ENCODE data around the gene LYRM1.

DNA sequence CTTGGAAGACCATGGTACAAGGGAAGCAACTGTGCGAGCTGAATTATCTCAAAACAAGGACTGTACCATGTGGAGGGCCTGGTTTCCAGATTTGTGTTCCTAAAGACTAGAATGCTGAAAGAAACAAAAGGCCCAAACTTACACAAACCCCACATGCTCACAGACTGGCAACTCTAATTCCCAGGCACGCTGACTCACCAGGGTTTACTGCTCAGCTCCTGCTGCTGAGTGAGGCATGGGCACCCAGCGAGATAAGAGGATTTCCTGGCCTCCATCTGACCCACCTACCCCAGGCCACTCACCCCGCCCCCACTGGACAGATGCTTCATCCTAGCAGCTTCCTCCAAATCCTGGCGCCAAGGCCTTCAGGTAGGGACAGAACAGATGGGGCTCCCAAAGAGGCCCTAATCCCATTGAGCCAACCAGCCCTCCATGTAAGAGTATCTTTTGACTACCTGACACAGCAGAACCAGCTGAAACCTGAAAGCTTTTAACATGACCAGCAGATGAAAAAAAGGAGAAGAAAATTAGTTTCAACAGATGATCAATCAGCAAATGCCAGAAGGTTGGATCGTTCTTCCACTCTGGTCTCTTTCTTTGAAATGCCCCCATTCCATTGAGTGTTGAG is 34.3 kb upstream of the LYRM1 start:
- TF ChIP-seq, protein P1, sequence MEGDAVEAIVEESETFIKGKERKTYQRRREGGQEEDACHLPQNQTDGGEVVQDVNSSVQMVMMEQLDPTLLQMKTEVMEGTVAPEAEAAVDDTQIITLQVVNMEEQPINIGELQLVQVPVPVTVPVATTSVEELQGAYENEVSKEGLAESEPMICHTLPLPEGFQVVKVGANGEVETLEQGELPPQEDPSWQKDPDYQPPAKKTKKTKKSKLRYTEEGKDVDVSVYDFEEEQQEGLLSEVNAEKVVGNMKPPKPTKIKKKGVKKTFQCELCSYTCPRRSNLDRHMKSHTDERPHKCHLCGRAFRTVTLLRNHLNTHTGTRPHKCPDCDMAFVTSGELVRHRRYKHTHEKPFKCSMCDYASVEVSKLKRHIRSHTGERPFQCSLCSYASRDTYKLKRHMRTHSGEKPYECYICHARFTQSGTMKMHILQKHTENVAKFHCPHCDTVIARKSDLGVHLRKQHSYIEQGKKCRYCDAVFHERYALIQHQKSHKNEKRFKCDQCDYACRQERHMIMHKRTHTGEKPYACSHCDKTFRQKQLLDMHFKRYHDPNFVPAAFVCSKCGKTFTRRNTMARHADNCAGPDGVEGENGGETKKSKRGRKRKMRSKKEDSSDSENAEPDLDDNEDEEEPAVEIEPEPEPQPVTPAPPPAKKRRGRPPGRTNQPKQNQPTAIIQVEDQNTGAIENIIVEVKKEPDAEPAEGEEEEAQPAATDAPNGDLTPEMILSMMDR (IDR thresholded peaks at IDR 0.05; ENCODE audit: low read length): no peak
- TF ChIP-seq EZH2phosphoT487 (IDR thresholded peaks at IDR 0.05; ENCODE audit: low read length) (no peak), EZH2 (optimal IDR thresholded peaks at IDR 0.05; ENCODE audit: low read depth, low read length) (no peak)

Data from MM.1S (cell line).